H1 (cell line): ENCODE results near the gene PHYHD1. TPM values are rescaled to one million over a fixed set of nuclear protein-coding genes. Genes with fewer than 3 reads are reported as not detected.

Experiments
- ASH2L ChIP-seq: fragments of 200-600, 300-600 bp; sonication (generic); IDR thresholded peaks from one replicate; pipeline ENCODE4 v1.7.1; 2017; ENCODE audit warnings: low read length
- CBX5 ChIP-seq: fragments of 300-800, 300-1000 bp; sonication (generic); IDR thresholded peaks from 2 replicates; pipeline ENCODE4 v1.7.1; 2016; ENCODE audit warnings: antibody characterized with exemption, low read length, low read depth
- CHD7 ChIP-seq: fragments of 300-600 bp; sonication (generic); IDR thresholded peaks from 2 replicates; pipeline ENCODE4 v1.7.1; 2012; ENCODE audit warnings: low read length, moderate library complexity, mild to moderate bottlenecking, inconsistent platforms; ENCODE audit not compliant: insufficient replicate concordance
- EZH2 ChIP-seq: fragments of 200-600 bp; sonication (generic); IDR thresholded peaks from 2 replicates; pipeline ENCODE4 v1.7.1; 2012; ENCODE audit warnings: low read depth, mild to moderate bottlenecking, moderate library complexity, low read length, inconsistent platforms; ENCODE audit not compliant: severe bottlenecking
- NANOG ChIP-seq: IDR thresholded peaks from 2 replicates; pipeline ENCODE4 v1.6.1; 2011; ENCODE audit warnings: low read length, low read depth, mild to moderate bottlenecking, inconsistent platforms; ENCODE audit not compliant: insufficient read depth, poor library complexity, severe bottlenecking
- RNF2 ChIP-seq: fragments of 200-900, 300-1000 bp; sonication (generic); IDR thresholded peaks from 2 replicates; pipeline ENCODE4 v1.7.1; 2016; ENCODE audit warnings: borderline replicate concordance, low read depth, mild to moderate bottlenecking, antibody characterized with exemption, low read length; ENCODE audit not compliant: poor library complexity, severe bottlenecking; ENCODE audit errors: missing control alignments
- SAP30 ChIP-seq: fragments of 300-600 bp; sonication (generic); IDR thresholded peaks from 2 replicates; pipeline ENCODE4 v1.7.1; 2012; ENCODE audit warnings: low read length, moderate library complexity, mild to moderate bottlenecking, inconsistent platforms; ENCODE audit not compliant: insufficient read depth, insufficient replicate concordance
- SIN3A ChIP-seq, 2 experiments: IDR thresholded peaks in 1 of 2; conservative IDR thresholded peaks in 1 of 2; 2 replicates each; pipeline ENCODE4 v1.6.1; 2011 to 2012; ENCODE audit warnings: low read length in 2 of 2, improper control_type of control experiment in 1 of 2, low read depth in 1 of 2, mild to moderate bottlenecking in 1 of 2
- SIRT6 ChIP-seq: IDR thresholded peaks from one replicate; pipeline ENCODE4 v1.7.1; 2012; ENCODE audit warnings: low read length, inconsistent platforms
- polyA plus RNA-seq, 7 experiments: library from polyadenylated mRNA; depleted of rRNA in 3 of 7; stranded (reverse) in 5 of 7; unstranded in 2 of 7; fragments of >200 nt in 5 of 7; fragments of 200-250 nt in 2 of 7; gene quantifications; 1 replicate in 5 of 7; 2 replicates in 1 of 7; 4 replicates in 1 of 7; pipeline versions ENCODE4 v1.2.1 to v1.2.3, GENCODE V29; 2011 to 2013; ENCODE audit warnings: missing spikeins in 2 of 7, mixed read lengths in 2 of 7
- total RNA-seq: library from RNA; stranded (reverse); fragmentation: NEBNext Ultra II Directional; extraction: Animal tissue kit (Norgen Biotek cat#: 25700); gene quantifications from 2 replicates; pipeline ENCODE4 v1.2.1, GENCODE V29; 2021

PHYHD1 gene
- total and polyA plus RNA-seq, 2 of the 8 experiments (the other 6 are each of a cell fraction or from before 2014, with no cell fraction given): 14.1 to 25.6 TPM

DNA sequence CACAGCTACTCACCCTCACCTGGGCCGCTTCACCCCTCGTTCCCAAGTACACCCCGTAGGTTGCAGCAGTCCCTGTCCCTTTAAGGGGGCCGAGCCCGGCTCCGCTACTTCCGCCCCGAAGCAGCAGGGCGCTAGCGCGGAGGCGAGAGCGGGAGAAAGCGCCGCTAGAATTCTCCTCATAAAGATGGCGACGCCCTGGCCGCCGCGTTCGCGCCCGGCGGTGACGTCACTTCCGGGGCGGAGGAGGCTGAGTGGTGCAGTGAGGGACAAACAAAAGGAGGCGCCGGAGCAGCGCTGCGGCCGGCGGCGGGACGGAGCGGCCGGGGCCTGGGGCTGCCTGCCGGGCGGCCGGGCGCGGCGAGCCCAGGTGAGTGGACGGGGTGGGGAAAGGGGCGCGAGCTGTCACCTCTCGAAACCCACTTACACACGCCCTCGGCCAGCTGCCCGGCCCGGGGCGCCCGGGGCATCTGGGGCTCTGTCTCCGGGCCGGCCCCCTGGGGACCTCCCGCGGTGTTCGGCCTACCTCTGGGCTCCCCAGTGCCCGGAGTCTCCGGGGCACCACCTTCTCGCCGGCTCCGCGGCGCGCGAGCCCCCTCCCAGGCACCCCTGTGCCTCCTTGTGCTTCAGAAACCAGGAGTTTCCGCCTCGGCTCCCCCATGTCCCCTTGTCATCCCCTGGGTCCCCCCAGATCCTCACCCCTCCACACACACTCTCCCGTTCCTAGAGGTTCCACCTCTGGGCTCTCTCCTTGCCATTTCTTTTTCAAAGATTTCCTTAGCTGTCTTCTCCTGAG is 38.7 kb upstream of the PHYHD1 start, which contains the start of the genes KYAT1 and LRRC8A (continued):
- TF ChIP-seq CHD7 (no peak), SIRT6 (no peak), CBX5 (no peak), ASH2L (peak; percentile 82), SAP30 (peak; percentile 78), RNF2 (no peak), SIN3A (conservative IDR thresholded peaks at IDR 0.05 in 1 of 2, IDR thresholded peaks at IDR 0.05 in 1 of 2; ENCODE audit: low read depth in 1 of 2, low read length in 2 of 2) (peak; percentile 42 to 83; a peak in 2 of 4 replicates), EZH2 (no peak), NANOG (peak; percentile 18)
